HEK293 (cell line): ENCODE results near the gene MEGF8.

Experiments
- GLIS1 ChIP-seq: fragments of 450-650 bp; formaldehyde crosslinking; IDR thresholded peaks from 2 replicates; pipeline ENCODE4 v1.5.1; 2016; ENCODE audit warnings: missing biosample characterization, missing genetic modification characterization
- HIC1 ChIP-seq: fragments of 450-650 bp; formaldehyde crosslinking; IDR thresholded peaks from 2 replicates; pipeline ENCODE4 v1.5.1; 2016; ENCODE audit warnings: missing biosample characterization, missing genetic modification characterization
- KLF1 ChIP-seq: fragments of 450-650 bp; formaldehyde crosslinking; IDR thresholded peaks from 2 replicates; pipeline ENCODE4 v1.5.1; 2016; ENCODE audit warnings: missing biosample characterization, missing genetic modification characterization
- SALL2 ChIP-seq: fragments of 450-650 bp; formaldehyde crosslinking; IDR thresholded peaks from 2 replicates; pipeline ENCODE4 v1.5.0; 2017; ENCODE audit warnings: missing biosample characterization, mild to moderate bottlenecking, missing genetic modification characterization, borderline replicate concordance
- SP3 ChIP-seq: fragments of 450-650 bp; formaldehyde crosslinking; IDR thresholded peaks from 2 replicates; pipeline ENCODE4 v1.5.1; 2016; ENCODE audit warnings: missing biosample characterization, missing genetic modification characterization
- TSHZ1 ChIP-seq: fragments of 450-650 bp; formaldehyde crosslinking; IDR thresholded peaks from 2 replicates; pipeline ENCODE4 v1.5.1; 2016; ENCODE audit warnings: missing biosample characterization, missing genetic modification characterization, borderline replicate concordance
- YY2 ChIP-seq: fragments of 450-650 bp; formaldehyde crosslinking; IDR thresholded peaks from 2 replicates; pipeline ENCODE4 v1.5.1; 2016; ENCODE audit warnings: missing biosample characterization, missing genetic modification characterization
- ZBTB8A ChIP-seq: fragments of 450-650 bp; formaldehyde crosslinking; IDR thresholded peaks from 2 replicates; pipeline ENCODE4 v1.5.1; 2016; ENCODE audit warnings: missing biosample characterization, missing genetic modification characterization
- ZFP3 ChIP-seq: fragments of 450-650 bp; formaldehyde crosslinking; IDR thresholded peaks from 2 replicates; pipeline ENCODE4 v1.5.1; 2016; ENCODE audit warnings: low read depth, missing biosample characterization, missing genetic modification characterization
- ZFP37 ChIP-seq: fragments of 450-650 bp; formaldehyde crosslinking; IDR thresholded peaks from 2 replicates; pipeline ENCODE4 v1.5.1; 2016; ENCODE audit warnings: missing biosample characterization, missing genetic modification characterization
- ZFP69B ChIP-seq: fragments of 450-650 bp; formaldehyde crosslinking; IDR thresholded peaks from 2 replicates; pipeline ENCODE4 v1.5.1; 2016; ENCODE audit warnings: missing biosample characterization, missing genetic modification characterization
- ZNF132 ChIP-seq: fragments of 450-650 bp; formaldehyde crosslinking; IDR thresholded peaks from 2 replicates; pipeline ENCODE4 v1.5.1; 2017; ENCODE audit warnings: missing biosample characterization, missing genetic modification characterization, borderline replicate concordance
- ZNF140 ChIP-seq: fragments of 450-650 bp; formaldehyde crosslinking; IDR thresholded peaks from 2 replicates; pipeline ENCODE4 v1.5.1; 2016; ENCODE audit warnings: missing biosample characterization, missing genetic modification characterization
- ZNF16 ChIP-seq: fragments of 450-650 bp; formaldehyde crosslinking; IDR thresholded peaks from 2 replicates; pipeline ENCODE4 v1.5.1; 2016; ENCODE audit warnings: low read depth, missing biosample characterization, missing genetic modification characterization
- ZNF175 ChIP-seq: fragments of 450-650 bp; formaldehyde crosslinking; IDR thresholded peaks from 2 replicates; pipeline ENCODE4 v1.5.1; 2016; ENCODE audit warnings: missing biosample characterization, missing genetic modification characterization
- ZNF223 ChIP-seq: fragments of 450-650 bp; formaldehyde crosslinking; IDR thresholded peaks from 2 replicates; pipeline ENCODE4 v1.5.1; 2016; ENCODE audit warnings: missing biosample characterization, missing genetic modification characterization
- ZNF324 ChIP-seq: fragments of 450-650 bp; formaldehyde crosslinking; IDR thresholded peaks from 2 replicates; pipeline ENCODE4 v1.5.1; 2016; ENCODE audit warnings: missing biosample characterization, missing genetic modification characterization
- ZNF335 ChIP-seq: fragments of 450-650 bp; formaldehyde crosslinking; conservative IDR thresholded peaks from 2 replicates; pipeline ENCODE4 v1.5.1; 2016; ENCODE audit warnings: missing biosample characterization, missing genetic modification characterization
- ZNF398 ChIP-seq: fragments of 450-650 bp; formaldehyde crosslinking; IDR thresholded peaks from 2 replicates; pipeline ENCODE4 v1.5.1; 2017; ENCODE audit warnings: missing biosample characterization, missing genetic modification characterization
- ZNF555 ChIP-seq: fragments of 450-650 bp; formaldehyde crosslinking; conservative IDR thresholded peaks from 2 replicates; pipeline ENCODE4 v1.5.1; 2017; ENCODE audit warnings: missing biosample characterization, mild to moderate bottlenecking, missing genetic modification characterization, inconsistent platforms
- ZNF621 ChIP-seq: fragments of 450-650 bp; formaldehyde crosslinking; IDR thresholded peaks from 2 replicates; pipeline ENCODE4 v1.5.1; 2017; ENCODE audit warnings: missing biosample characterization, missing genetic modification characterization
- ZNF639 ChIP-seq: fragments of 450-650 bp; formaldehyde crosslinking; IDR thresholded peaks from 2 replicates; pipeline ENCODE4 v1.5.1; 2016; ENCODE audit warnings: missing biosample characterization, missing genetic modification characterization
- ZNF660 ChIP-seq: fragments of 450-650 bp; IDR thresholded peaks from 2 replicates; pipeline ENCODE4 v1.5.1; 2018; ENCODE audit warnings: missing biosample characterization, mild to moderate bottlenecking, missing genetic modification characterization
- ZNF776 ChIP-seq: fragments of 450-650 bp; formaldehyde crosslinking; IDR thresholded peaks from 2 replicates; pipeline ENCODE4 v1.5.0; 2017; ENCODE audit warnings: missing biosample characterization, missing genetic modification characterization, borderline replicate concordance
- ZNF785 ChIP-seq: fragments of 450-650 bp; formaldehyde crosslinking; IDR thresholded peaks from 2 replicates; pipeline ENCODE4 v1.5.1; 2016; ENCODE audit warnings: missing biosample characterization, missing genetic modification characterization
- ZNF792 ChIP-seq: fragments of 450-650 bp; formaldehyde crosslinking; IDR thresholded peaks from 2 replicates; pipeline ENCODE4 v1.5.1; 2016; ENCODE audit warnings: missing biosample characterization, missing genetic modification characterization
- ZSCAN23 ChIP-seq: fragments of 450-650 bp; formaldehyde crosslinking; IDR thresholded peaks from 2 replicates; pipeline ENCODE4 v1.5.1; 2016; ENCODE audit warnings: missing biosample characterization, missing genetic modification characterization

The MEGF8 gene

GRCh38 chr19:42283188-42284065 is 42.0 kb upstream of the MEGF8 start (continued):
- TF ChIP-seq ZFP69B (tag by site-specific recombination) = peak; percentile 55; the same call in 1 of the 2 replicates
- TF ChIP-seq GLIS1 (tag by site-specific recombination) = peak; percentile 96
- TF ChIP-seq SALL2 = 0 out of 2 replicates have a peak, but pooled peaks have one; percentile 20
- peak; percentile 65; the same call in 1 of the 2 replicates for TF ChIP-seq ZSCAN23 (tag by site-specific recombination)
- peak; percentile 89 for TF ChIP-seq ZNF785 (tag by site-specific recombination)
- TF ChIP-seq ZNF555 = no peak
- 0 out of 2 replicates have a peak, but pooled peaks have one; percentile 6 for TF ChIP-seq ZNF175
- TF ChIP-seq ZNF132 (tag by site-specific recombination) = no peak
- TF ChIP-seq ZFP37 (tag by site-specific recombination) = peak; percentile 81; the same call in 1 of the 2 replicates
- no peak; the same call in 1 of the 2 replicates for TF ChIP-seq ZNF324 (tag by site-specific recombination)
- peak; percentile 85; the same call in 1 of the 2 replicates for TF ChIP-seq ZNF639 (tag by site-specific recombination)
- TF ChIP-seq ZNF398 (tag by site-specific recombination) = peak; percentile 70
- peak; percentile 100 for TF ChIP-seq HIC1
- 0 out of 2 replicates have a peak, but pooled peaks have one; percentile 61 for TF ChIP-seq ZFP3
- TF ChIP-seq ZNF660 (tag by site-specific recombination) = 0 out of 2 replicates have a peak, but pooled peaks have one; percentile 14
- no peak for TF ChIP-seq ZNF776 (tag by site-specific recombination)
- no peak for TF ChIP-seq ZNF223 (tag by site-specific recombination)
- TF ChIP-seq TSHZ1 (tag by site-specific recombination) = peak; percentile 88
- TF ChIP-seq ZNF16 = no peak
- TF ChIP-seq ZNF621 (tag by site-specific recombination) = no peak
- TF ChIP-seq ZNF140 (tag by site-specific recombination) = no peak
- peak; percentile 31; the same call in 1 of the 2 replicates for TF ChIP-seq ZNF792 (tag by site-specific recombination)
- TF ChIP-seq SP3 (tag by site-specific recombination) = peak; percentile 82
- peak; percentile 94 for TF ChIP-seq KLF1 (tag by site-specific recombination)
- peak; percentile 50 for TF ChIP-seq ZNF335 (tag by site-specific recombination)
- TF ChIP-seq YY2 = peak; percentile 91
- TF ChIP-seq ZBTB8A (tag by site-specific recombination) = peak; percentile 93
